Stomach (tissue), 4 donors: Measurements from ENCODE around the gene TSPO2.

Experiments
- EP300 ChIP-seq: sonication (generic); formaldehyde crosslinking; IDR thresholded peaks from one replicate; pipeline ENCODE4 v1.6.1; 2017; ENCODE audit warnings: antibody characterized with exemption
- POLR2A ChIP-seq, 4 donors: fragments of 450-650 bp; IDR thresholded peaks; one replicate each; pipeline ENCODE4 v1.6.1; 2016; ENCODE audit warnings: antibody characterized with exemption in 4 of 4, control low read depth in 2 of 4, mild to moderate bottlenecking in 1 of 4, moderate library complexity in 1 of 4

DNA sequence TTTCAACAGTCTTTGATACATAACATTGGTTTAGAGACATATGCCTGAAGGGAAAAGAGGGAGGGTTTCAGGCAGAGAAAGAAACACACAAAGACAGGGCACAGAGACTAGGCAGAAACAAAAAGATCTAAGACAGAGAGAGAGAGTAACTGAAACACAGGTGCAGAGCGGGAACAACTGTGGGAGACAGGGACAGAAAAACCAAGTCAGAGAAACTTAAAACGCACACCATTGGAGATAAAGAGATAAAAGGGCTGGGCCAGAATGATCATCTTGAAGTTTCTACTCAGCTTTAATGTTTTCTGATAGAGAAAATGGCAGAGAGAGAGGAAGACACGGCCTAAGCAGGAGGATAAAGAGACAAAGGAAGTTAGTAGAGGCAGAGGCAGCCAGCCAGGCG is 15.0 kb upstream of the TSPO2 start:
- TF ChIP-seq EP300: no peak
- TF ChIP-seq POLR2A (IDR thresholded peaks at IDR 0.05): no peak
